GM06990 (cell line): Measurements from ENCODE around the gene MPND.
A peak's percentile ranks its signal among the peaks of the same experiment; 100 is the strongest.

Source experiments
- DNase-seq: peaks from one replicate; pipeline ENCODE4 v3.0.0-alpha.2; 2011; ENCODE audit not compliant: insufficient read length; ENCODE audit errors: extremely low read depth
- H3K27me3 ChIP-seq: replicated peaks from 2 replicates; pipeline ENCODE4 v1.6.0; 2011; ENCODE audit warnings: low read length; ENCODE audit not compliant: control insufficient read depth, insufficient read depth
- H3K36me3 ChIP-seq: 2 replicates; pipeline ENCODE4 v1.5.1; 2011; ENCODE audit warnings: low read length; ENCODE audit not compliant: control insufficient read depth, insufficient read depth
- H3K4me3 ChIP-seq: replicated peaks from 2 replicates; pipeline ENCODE4 v1.5.1; 2011; ENCODE audit warnings: low read depth, mild to moderate bottlenecking, control low read depth, low read length
- CTCF ChIP-seq: IDR thresholded peaks from 2 replicates; pipeline ENCODE4 v1.5.1; 2011; ENCODE audit warnings: low read length, control low read depth, mild to moderate bottlenecking, inconsistent platforms; ENCODE audit not compliant: insufficient read depth, poor library complexity, severe bottlenecking

The MPND gene

GRCh38 chr19:4375164-4376027 lies 32.0 kb downstream of the MPND start:
- H3K36me3 ChIP-seq = peaks cover 6% of the 10 kb centered on the region
- peak; percentile 54 for DNase-seq
- H3K4me3 ChIP-seq = peak overlapping the region; percentile 41
- no peaks in the 10 kb centered on the region for H3K27me3 ChIP-seq
- TF ChIP-seq CTCF = peak; percentile 56

- peak overlapping the region; percentile 41 for H3K4me3 ChIP-seq
- H3K27me3 ChIP-seq = no peaks in the 10 kb centered on the region
- no peak for TF ChIP-seq CTCF
- no peak for DNase-seq
- H3K36me3 ChIP-seq = peaks cover 6% of the 10 kb centered on the region
Observed at GRCh38 chr19:4376028-4376670, 32.8 kb downstream of the MPND start.

- TF ChIP-seq CTCF = no peak
- H3K36me3 ChIP-seq = peaks cover 4% of the 10 kb centered on the region
- peak overlapping the region; percentile 41; the same call in 1 of the 2 replicates for H3K4me3 ChIP-seq
- DNase-seq = no peak
- no peaks in the 10 kb centered on the region for H3K27me3 ChIP-seq
Observed at GRCh38 chr19:4376671-4376990, 33.3 kb downstream of the MPND start.

- Histone ChIP-seq H3K4me3 (no peak overlapping the region), H3K27me3 (no peaks in the 10 kb centered on the region), H3K36me3 (peaks cover 4% of the 10 kb centered on the region)
- no peak for TF ChIP-seq CTCF
- DNase-seq = no peak
Observed at GRCh38 chr19:4376991-4377781, 33.8 kb downstream of the MPND start.

GRCh38 chr19:4378886-4379285 lies 35.5 kb downstream of the MPND start:
- no peaks in the 10 kb centered on the region for H3K27me3 ChIP-seq
- TF ChIP-seq CTCF = no peak
- H3K36me3 ChIP-seq = peaks cover 6% of the 10 kb centered on the region
- no peak for DNase-seq
- peak overlapping the region; percentile 54; the same call in 1 of the 2 replicates for H3K4me3 ChIP-seq
